Smooth muscle cell of bladder (primary cell): Measurements from ENCODE around the gene NGEF. TPM values are rescaled to one million over a fixed set of nuclear protein-coding genes. Genes with fewer than 3 reads are reported as not detected.

Experiments used
- total RNA-seq: library from RNA; depleted of rRNA; stranded (reverse); fragments of >200 nt; gene quantifications from 2 replicates; pipeline ENCODE4 v1.2.3, GENCODE V29; 2014

NGEF gene
- 0.74 and 1.1 TPM in 2 replicates for total RNA-seq

GRCh38 chr2:233013027-233013461, at the start of gene NGEF:
Gene NGEF, minus strand, starts transcription at chr2:233013256. Its CDS starts 38,366 bp downstream, at chr2:232974890.

GRCh38 chr2:233059797-233060500, 46.9 kb upstream of the NGEF start, which contains the start of gene INPP5D:
Gene INPP5D, plus strand, starts transcription at chr2:233060342. Its CDS starts 137 bp downstream, at chr2:233060479.

GRCh38 chr2:233032551-233033320, 19.7 kb upstream of the NGEF start, which contains the start of gene NEU2:
Gene NEU2, plus strand, starts transcription at chr2:233032672. Its CDS starts 0 bp downstream, at chr2:233032672.

GRCh38 chr2:232870018-232870765, 142.9 kb downstream of the NGEF start, which contains the start of gene SNORC:
Gene SNORC, plus strand, starts transcription at chr2:232870264. Its CDS starts 78 bp downstream, at chr2:232870342.

Other genes with a start within 250 kb of the NGEF start
- gene KCNJ13, start 236.7 kb downstream of the NGEF start, total RNA-seq: not detected in 2 replicates
- gene SNORC, start 143.0 kb downstream of the NGEF start, total RNA-seq: 0.57 and 0.92 TPM in 2 replicates
- not detected in 2 replicates for gene NEU2, start 19.4 kb upstream of the NGEF start, total RNA-seq
- gene INPP5D, start 47.1 kb upstream of the NGEF start, total RNA-seq: 0.43 and 0.46 TPM in 2 replicates
- gene ATG16L1, start 238.4 kb upstream of the NGEF start, total RNA-seq: 24.9 and 33.8 TPM in 2 replicates